HG02840 (cell line): Measurements from ENCODE around the gene ABCD3.

Experiments
- ATAC-seq: cut with Tn5 transposase; IDR thresholded peaks from one replicate; pipeline ENCODE4 v1.9.1; 2021; ENCODE audit warnings: mild to moderate bottlenecking, moderate library complexity, moderate number of reproducible peaks; ENCODE audit not compliant: unreplicated experiment, low FRiP score

ABCD3 gene

GRCh38 chr1:94522304-94522703, 104.1 kb downstream of the ABCD3 start:
- ATAC-seq: no peak

GRCh38 chr1:94524531-94524930, 106.3 kb downstream of the ABCD3 start:
- ATAC-seq: no peak

- no peak for ATAC-seq
Observed at GRCh38 chr1:94526152-94526980, 108.2 kb downstream of the ABCD3 start.

- ATAC-seq: no peak
Observed at GRCh38 chr1:94527447-94528031, 109.3 kb downstream of the ABCD3 start.

- ATAC-seq: no peak
Observed at GRCh38 chr1:94528299-94528698, 110.1 kb downstream of the ABCD3 start.

GRCh38 chr1:94528826-94529225, 110.6 kb downstream of the ABCD3 start:
- ATAC-seq: no peak

- ATAC-seq: no peak
Observed at GRCh38 chr1:94529416-94529815, 111.2 kb downstream of the ABCD3 start.

GRCh38 chr1:94530373-94530878, 112.2 kb downstream of the ABCD3 start:
- no peak for ATAC-seq

- ATAC-seq: no peak
Observed at GRCh38 chr1:94531664-94532063, 113.5 kb downstream of the ABCD3 start.

- no peak for ATAC-seq
Observed at GRCh38 chr1:94532077-94532476, 113.9 kb downstream of the ABCD3 start.

- no peak for ATAC-seq
Observed at GRCh38 chr1:94535095-94535494, 116.9 kb downstream of the ABCD3 start.

GRCh38 chr1:94535879-94536278, 117.7 kb downstream of the ABCD3 start:
- ATAC-seq: no peak

- ATAC-seq: no peak
Observed at GRCh38 chr1:94537254-94537653, 119.1 kb downstream of the ABCD3 start.

GRCh38 chr1:94538243-94538827, 120.1 kb downstream of the ABCD3 start:
- ATAC-seq: no peak

- ATAC-seq: no peak
Observed at GRCh38 chr1:94539496-94539895, 121.3 kb downstream of the ABCD3 start.

GRCh38 chr1:94540440-94541245, 122.5 kb downstream of the ABCD3 start:
- ATAC-seq: no peak

- ATAC-seq: no peak
Observed at GRCh38 chr1:94541246-94542087, 123.3 kb downstream of the ABCD3 start, which contains the start of gene F3. TSS of gene F3 (minus strand) at chr1:94541759. CDS start at chr1:94541636, 123 bp downstream.

GRCh38 chr1:94542088-94542870, 124.1 kb downstream of the ABCD3 start:
- no peak for ATAC-seq

GRCh38 chr1:94543001-94543400, 124.8 kb downstream of the ABCD3 start:
- ATAC-seq: no peak
